Ovary (tissue), 3 donors: ENCODE results near the gene SLC25A52.

ENCODE experiments used
- POLR2A ChIP-seq: fragments of 450-650 bp; IDR thresholded peaks from one replicate; pipeline ENCODE4 v1.6.1; 2017; ENCODE audit warnings: antibody characterized with exemption, mild to moderate bottlenecking, moderate library complexity
- TF ChIP-seq, protein P1 (sequence below), 3 donors: fragments of 450-650 bp in 2 of 3; fragments of 200-600 bp in 1 of 3; IDR thresholded peaks; one replicate each; pipeline versions ENCODE4 v1.5.1 to v1.8.0; 2016 to 2022; ENCODE audit warnings: antibody characterized with exemption in 3 of 3, mild to moderate bottlenecking in 1 of 3
- donor health status: DM: no; HTN: no; CAD: no.

GRCh38 chr18:31740180-31740579 lies 20.5 kb downstream of the SLC25A52 start:
- TF ChIP-seq POLR2A = no peak
- TF ChIP-seq, protein P1, sequence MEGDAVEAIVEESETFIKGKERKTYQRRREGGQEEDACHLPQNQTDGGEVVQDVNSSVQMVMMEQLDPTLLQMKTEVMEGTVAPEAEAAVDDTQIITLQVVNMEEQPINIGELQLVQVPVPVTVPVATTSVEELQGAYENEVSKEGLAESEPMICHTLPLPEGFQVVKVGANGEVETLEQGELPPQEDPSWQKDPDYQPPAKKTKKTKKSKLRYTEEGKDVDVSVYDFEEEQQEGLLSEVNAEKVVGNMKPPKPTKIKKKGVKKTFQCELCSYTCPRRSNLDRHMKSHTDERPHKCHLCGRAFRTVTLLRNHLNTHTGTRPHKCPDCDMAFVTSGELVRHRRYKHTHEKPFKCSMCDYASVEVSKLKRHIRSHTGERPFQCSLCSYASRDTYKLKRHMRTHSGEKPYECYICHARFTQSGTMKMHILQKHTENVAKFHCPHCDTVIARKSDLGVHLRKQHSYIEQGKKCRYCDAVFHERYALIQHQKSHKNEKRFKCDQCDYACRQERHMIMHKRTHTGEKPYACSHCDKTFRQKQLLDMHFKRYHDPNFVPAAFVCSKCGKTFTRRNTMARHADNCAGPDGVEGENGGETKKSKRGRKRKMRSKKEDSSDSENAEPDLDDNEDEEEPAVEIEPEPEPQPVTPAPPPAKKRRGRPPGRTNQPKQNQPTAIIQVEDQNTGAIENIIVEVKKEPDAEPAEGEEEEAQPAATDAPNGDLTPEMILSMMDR (IDR thresholded peaks at IDR 0.05) = no peak
